Gastrocnemius medialis (tissue), 4 donors: Measurements from ENCODE around the gene EGF. TPM values are rescaled to one million over a fixed set of nuclear protein-coding genes. Genes with fewer than 3 reads are reported as not detected.
A peak's percentile ranks its signal among the peaks of the same experiment; 100 is the strongest.

Source experiments
- ATAC-seq, 2 donors: fragments of 150-250 bp; one replicate each; pipeline ENCODE4 v1.9.1; 2016
- DNase-seq, 2 donors: peaks; one replicate each; pipeline ENCODE4 v3.0.0-alpha.2; 2019
- H3K27ac ChIP-seq, 4 donors: fragments of 200-600 bp; sonication (generic); 1 replicate in 1 of 4; 2 replicates in 3 of 4; pipeline ENCODE4 v1.5.1; 2016 to 2018; ENCODE audit warnings: mild to moderate bottlenecking in 2 of 4, moderate library complexity in 1 of 4
- H3K27me3 ChIP-seq, 3 donors: fragments of 200-600 bp; sonication (generic) in 2 of 3; 1 replicate in 1 of 3; 2 replicates in 2 of 3; pipeline versions ENCODE4 v1.5.1 to v1.6.0; 2016 to 2019; ENCODE audit warnings: mild to moderate bottlenecking in 1 of 3, moderate library complexity in 1 of 3
- H3K36me3 ChIP-seq, 2 donors: fragments of 200-600 bp; sonication (generic) in 1 of 2; one replicate each; pipeline ENCODE4 v1.5.1; 2017 to 2018
- H3K4me1 ChIP-seq, 2 donors: fragments of 200-600 bp; sonication (generic) in 1 of 2; one replicate each; pipeline ENCODE4 v1.5.1; 2016 to 2017; ENCODE audit warnings: mild to moderate bottlenecking in 2 of 2
- H3K4me3 ChIP-seq, 4 donors: fragments of 200-600 bp; sonication (generic) in 3 of 4; 1 replicate in 1 of 4; 2 replicates in 3 of 4; pipeline ENCODE4 v1.5.1; 2016 to 2019; ENCODE audit warnings: mild to moderate bottlenecking in 2 of 4
- H3K9me3 ChIP-seq, 3 donors: fragments of 200-600 bp; sonication (generic) in 2 of 3; 1 replicate in 1 of 3; 2 replicates in 2 of 3; pipeline ENCODE4 v1.5.1; 2016 to 2019
- CTCF ChIP-seq, 5 experiments: fragments of 450-650 bp in 3 of 5; fragments of 200-600 bp in 2 of 5; sonication (generic) in 2 of 5; IDR thresholded peaks in 4 of 5; conservative IDR thresholded peaks in 1 of 5; 1 replicate in 4 of 5; 2 replicates in 1 of 5; pipeline ENCODE4 v1.5.1; 2016 to 2019; ENCODE audit warnings: antibody characterized with exemption in 5 of 5, mild to moderate bottlenecking in 3 of 5, moderate library complexity in 3 of 5
- POLR2A ChIP-seq, 2 donors: fragments of 450-650 bp; IDR thresholded peaks; one replicate each; pipeline ENCODE4 v1.6.1; 2017; ENCODE audit warnings: antibody characterized with exemption in 2 of 2, mild to moderate bottlenecking in 2 of 2, moderate library complexity in 2 of 2
- in situ Hi-C, 4 donors: fragments of 200-750 bp; cut with MboI; loops; one replicate each; pipeline versions ENCODE4 v1.15.0 to v1.8.0; 2017; ENCODE audit warnings: low sequenced_read_pairs in 4 of 4
- intact Hi-C: fragments of 100-400 bp; cut with DNase I; formaldehyde crosslinking; loops from one replicate; pipeline ENCODE4 v1.15.1; 2023; ENCODE audit warnings: low total_unique reads
- total RNA-seq, 4 donors: library from RNA; depleted of rRNA; stranded (reverse); fragments of >200 nt; gene quantifications; one replicate each; pipeline versions ENCODE4 v1.1.0 to v1.2.3, GENCODE V29; 2016

EGF gene
- total RNA-seq, 4 donors from 2014 or later = 12.1 to 58.5 (median 21.3) TPM

GRCh38 chr4:110041735-110042134, 129.1 kb downstream of the EGF start:
- in situ Hi-C loops = no loop called here
- Histone ChIP-seq H3K4me3 (no peak overlapping the region), H3K27ac (no peak overlapping the region), H3K4me1 (no peaks in the 10 kb centered on the region), H3K36me3 (no peaks in the 10 kb centered on the region), H3K27me3 (no peaks in the 10 kb centered on the region), H3K9me3 (no peaks in the 10 kb centered on the region)
- DNase-seq (no peak), ATAC-seq (no peak)
- TF ChIP-seq POLR2A (IDR thresholded peaks at IDR 0.05) (no peak), CTCF (IDR thresholded peaks at IDR 0.05 in 4 of 5, conservative IDR thresholded peaks at IDR 0.05 in 1 of 5) (no peak)
- intact Hi-C loops = no loop called here

- in situ Hi-C loops = no loop called here
- intact Hi-C loops = no loop called here
- no peak for ATAC-seq
- no peaks in the 10 kb centered on the region for H3K4me1 ChIP-seq
- no peak for TF ChIP-seq POLR2A (IDR thresholded peaks at IDR 0.05)
- no peak for TF ChIP-seq CTCF (IDR thresholded peaks at IDR 0.05 in 4 of 5, conservative IDR thresholded peaks at IDR 0.05 in 1 of 5)
- H3K4me3 ChIP-seq = no peak overlapping the region
- H3K36me3 ChIP-seq = no peaks in the 10 kb centered on the region
- no peak for DNase-seq
- no peaks in the 10 kb centered on the region for H3K27me3 ChIP-seq
- H3K27ac ChIP-seq = no peak overlapping the region
- H3K9me3 ChIP-seq = no peaks in the 10 kb centered on the region
These were observed 130.1 kb downstream of the EGF start for GRCh38 chr4:110042545-110043517.

- DNase-seq (no peak), ATAC-seq (no peak)
- no peak overlapping the region for H3K4me3 ChIP-seq
- no peak overlapping the region for H3K27ac ChIP-seq
- in situ Hi-C loops = no loop called here
- no peaks in the 10 kb centered on the region for H3K9me3 ChIP-seq
- H3K36me3 ChIP-seq = no peaks in the 10 kb centered on the region
- TF ChIP-seq CTCF (IDR thresholded peaks at IDR 0.05 in 4 of 5, conservative IDR thresholded peaks at IDR 0.05 in 1 of 5) (no peak), POLR2A (IDR thresholded peaks at IDR 0.05) (no peak)
- H3K4me1 ChIP-seq = no peaks in the 10 kb centered on the region
- intact Hi-C loops = no loop called here
- no peaks in the 10 kb centered on the region for H3K27me3 ChIP-seq
These were observed 133.9 kb downstream of the EGF start for GRCh38 chr4:110046588-110047049.

GRCh38 chr4:110049951-110050925, 137.6 kb downstream of the EGF start:
- H3K36me3 ChIP-seq = no peaks in the 10 kb centered on the region
- H3K27ac ChIP-seq = no peak overlapping the region
- DNase-seq = no peak
- peak; percentile 53 to 74 (median 63) for TF ChIP-seq CTCF (IDR thresholded peaks at IDR 0.05 in 4 of 5, conservative IDR thresholded peaks at IDR 0.05 in 1 of 5)
- TF ChIP-seq POLR2A (IDR thresholded peaks at IDR 0.05) = no peak
- H3K9me3 ChIP-seq = no peaks in the 10 kb centered on the region
- in situ Hi-C loops (loop anchor here (5.0 to 10.0 kb wide), 3 partner anchors 155 to 162 kb away; no protein-coding TSS in a partner anchor), intact Hi-C loops (loop anchor here (1.0 to 5.0 kb wide), 2 partner anchors 122 to 161 kb away; no protein-coding TSS in a partner anchor)
- no peak overlapping the region for H3K4me3 ChIP-seq
- H3K4me1 ChIP-seq = no peaks in the 10 kb centered on the region
- H3K27me3 ChIP-seq = no peaks in the 10 kb centered on the region
- ATAC-seq = peak in 1 of 2 donors; percentile 39
